ENCODE data around the gene SPACA9. TPM values are rescaled to one million over a fixed set of nuclear protein-coding genes. Genes with fewer than 3 reads are reported as not detected.

Gene SPACA9
- total RNA-seq, 1 donor from 2014 or later = 3.3 TPM

GRCh38 chr9:132887181-132888120 lies 8.8 kb downstream of the SPACA9 start:
- ATAC-seq (no peak), DNase-seq (no peak)
- Histone ChIP-seq H3K4me3 (no peak overlapping the region), H3K9me3 (no peaks in the 10 kb centered on the region), H3K36me3 (no peaks in the 10 kb centered on the region), H3K27ac (no peak overlapping the region), H3K27me3 (no peaks in the 10 kb centered on the region), H3K4me1 (no peaks in the 10 kb centered on the region)
- intact Hi-C loops (cut with DNase I) = no loop called here
- TF ChIP-seq, protein P1, sequence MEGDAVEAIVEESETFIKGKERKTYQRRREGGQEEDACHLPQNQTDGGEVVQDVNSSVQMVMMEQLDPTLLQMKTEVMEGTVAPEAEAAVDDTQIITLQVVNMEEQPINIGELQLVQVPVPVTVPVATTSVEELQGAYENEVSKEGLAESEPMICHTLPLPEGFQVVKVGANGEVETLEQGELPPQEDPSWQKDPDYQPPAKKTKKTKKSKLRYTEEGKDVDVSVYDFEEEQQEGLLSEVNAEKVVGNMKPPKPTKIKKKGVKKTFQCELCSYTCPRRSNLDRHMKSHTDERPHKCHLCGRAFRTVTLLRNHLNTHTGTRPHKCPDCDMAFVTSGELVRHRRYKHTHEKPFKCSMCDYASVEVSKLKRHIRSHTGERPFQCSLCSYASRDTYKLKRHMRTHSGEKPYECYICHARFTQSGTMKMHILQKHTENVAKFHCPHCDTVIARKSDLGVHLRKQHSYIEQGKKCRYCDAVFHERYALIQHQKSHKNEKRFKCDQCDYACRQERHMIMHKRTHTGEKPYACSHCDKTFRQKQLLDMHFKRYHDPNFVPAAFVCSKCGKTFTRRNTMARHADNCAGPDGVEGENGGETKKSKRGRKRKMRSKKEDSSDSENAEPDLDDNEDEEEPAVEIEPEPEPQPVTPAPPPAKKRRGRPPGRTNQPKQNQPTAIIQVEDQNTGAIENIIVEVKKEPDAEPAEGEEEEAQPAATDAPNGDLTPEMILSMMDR (IDR thresholded peaks at IDR 0.05) = no peak

GRCh38 chr9:132888151-132888550 lies 9.5 kb downstream of the SPACA9 start:
- no peaks in the 10 kb centered on the region for H3K4me1 ChIP-seq
- H3K27ac ChIP-seq = no peak overlapping the region
- H3K4me3 ChIP-seq = no peak overlapping the region
- intact Hi-C loops (cut with DNase I) = no loop called here
- no peak for DNase-seq
- no peaks in the 10 kb centered on the region for H3K9me3 ChIP-seq
- TF ChIP-seq, protein P1 (IDR thresholded peaks at IDR 0.05) = no peak
- no peaks in the 10 kb centered on the region for H3K36me3 ChIP-seq
- H3K27me3 ChIP-seq = no peaks in the 10 kb centered on the region
- ATAC-seq = no peak

GRCh38 chr9:132892400-132892799 lies 13.7 kb downstream of the SPACA9 start:
- intact Hi-C loops (cut with DNase I) = no loop called here
- peak; percentile 77 for ATAC-seq
- Histone ChIP-seq H3K4me1 (peaks cover 6% of the 10 kb centered on the region), H3K36me3 (peaks cover 33% of the 10 kb centered on the region), H3K27ac (no peak overlapping the region), H3K9me3 (no peaks in the 10 kb centered on the region), H3K27me3 (no peaks in the 10 kb centered on the region), H3K4me3 (no peak overlapping the region)
- no peak for DNase-seq
- TF ChIP-seq, protein P1 (IDR thresholded peaks at IDR 0.05) = no peak

DNA sequence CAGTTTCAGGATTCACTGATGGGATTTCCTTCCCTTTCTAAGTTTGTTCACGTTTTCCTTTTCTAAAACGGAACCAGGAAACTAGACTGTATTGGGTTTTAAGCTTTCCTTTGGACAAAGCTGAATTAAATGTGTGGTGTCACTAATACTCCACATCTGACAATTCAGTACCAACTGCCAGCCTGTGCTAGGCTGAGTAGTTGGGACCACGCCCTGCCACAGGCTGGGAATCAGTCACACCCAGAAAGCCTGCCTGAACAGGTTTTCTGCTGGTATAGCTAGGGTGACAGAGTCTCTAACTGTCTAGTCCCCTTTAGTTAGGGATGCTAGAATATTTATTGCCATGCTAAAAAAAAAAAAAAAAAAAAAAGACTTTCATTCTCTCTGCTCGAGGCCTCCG lies 15.6 kb downstream of the SPACA9 start:
- peaks cover 49% of the 10 kb centered on the region for H3K36me3 ChIP-seq
- no peaks in the 10 kb centered on the region for H3K27me3 ChIP-seq
- no peaks in the 10 kb centered on the region for H3K9me3 ChIP-seq
- DNase-seq = no peak
- intact Hi-C loops (cut with DNase I) = no loop called here
- peaks cover 6% of the 10 kb centered on the region for H3K4me1 ChIP-seq
- H3K27ac ChIP-seq = no peak overlapping the region
- peak; percentile 54 for ATAC-seq
- TF ChIP-seq, protein P1 (IDR thresholded peaks at IDR 0.05) = no peak
- no peak overlapping the region for H3K4me3 ChIP-seq

- H3K36me3 ChIP-seq = peaks cover 57% of the 10 kb centered on the region
- peak; percentile 63 for ATAC-seq
- TF ChIP-seq, protein P1 (IDR thresholded peaks at IDR 0.05) = no peak
Measured at GRCh38 chr9:132894862-132895835, 16.5 kb downstream of the SPACA9 start.

More at GRCh38 chr9:132894862-132895835, 16.5 kb downstream of the SPACA9 start:
- no peak for DNase-seq
- Histone ChIP-seq H3K9me3 (no peaks in the 10 kb centered on the region), H3K4me3 (no peak overlapping the region), H3K27ac (no peak overlapping the region), H3K27me3 (no peaks in the 10 kb centered on the region), H3K4me1 (peaks cover 6% of the 10 kb centered on the region)
- intact Hi-C loops (cut with DNase I) = no loop called here

Data from upper lobe of right lung (tissue), 1 donor.